SK-N-SH treated with all-trans-retinoic acid at 6 μM for 48 hours (cell line): Measurements from ENCODE around the gene C17orf107.

Source experiments
- BACH2 ChIP-seq: fragments of 250-450 bp; sonication (Bioruptor Pico); IDR thresholded peaks from 2 replicates; pipeline ENCODE4 v1.9.0; 2021; ENCODE audit warnings: mild to moderate bottlenecking, borderline replicate concordance
- ESRRG ChIP-seq: fragments of 250-450 bp; sonication (Bioruptor Pico); IDR thresholded peaks from 2 replicates; pipeline ENCODE4 v1.6.1; 2021; ENCODE audit warnings: mild to moderate bottlenecking
- GLIS3 ChIP-seq: fragments of 250-450 bp; sonication (Bioruptor Pico); IDR thresholded peaks from 2 replicates; pipeline ENCODE4 v1.5.0; 2020; ENCODE audit warnings: mild to moderate bottlenecking, moderate library complexity
- OSR1 ChIP-seq: fragments of 250-450 bp; sonication (Bioruptor Pico); IDR thresholded peaks from 2 replicates; pipeline ENCODE4 v1.8.0; 2022; ENCODE audit warnings: moderate library complexity, mild to moderate bottlenecking, inconsistent platforms
- PPARA ChIP-seq: fragments of 250-450 bp; sonication (Bioruptor Pico); IDR thresholded peaks from 2 replicates; pipeline ENCODE4 v1.5.0; 2020; ENCODE audit warnings: mild to moderate bottlenecking, borderline replicate concordance
- SNAI2 ChIP-seq: fragments of 250-450 bp; sonication (Bioruptor Pico); IDR thresholded peaks from 2 replicates; pipeline ENCODE4 v1.5.0; 2020; ENCODE audit warnings: mild to moderate bottlenecking, moderate library complexity
- ZFP3 ChIP-seq: fragments of 250-450 bp; sonication (Bioruptor Pico); IDR thresholded peaks from 2 replicates; pipeline ENCODE4 v1.5.0; 2020; ENCODE audit warnings: mild to moderate bottlenecking, moderate library complexity
- ZFP30 ChIP-seq: fragments of 450-650 bp; formaldehyde crosslinking; IDR thresholded peaks from 2 replicates; pipeline ENCODE4 v1.5.0; 2022; ENCODE audit warnings: mild to moderate bottlenecking, moderate library complexity
- ZNF8 ChIP-seq: fragments of 450-650 bp; formaldehyde crosslinking; IDR thresholded peaks from 2 replicates; pipeline ENCODE4 v1.5.0; 2020; ENCODE audit warnings: mild to moderate bottlenecking, moderate library complexity
- TF ChIP-seq, protein P1 (sequence below): fragments of 250-450 bp; sonication (Bioruptor Pico); IDR thresholded peaks from 2 replicates; pipeline ENCODE4 v1.5.1; 2020; ENCODE audit warnings: low read depth, mild to moderate bottlenecking, moderate library complexity
- TF ChIP-seq, protein P2 (sequence below): fragments of 250-450 bp; sonication (Bioruptor Pico); IDR thresholded peaks from 2 replicates; pipeline ENCODE4 v1.5.1; 2021; ENCODE audit warnings: mild to moderate bottlenecking, moderate library complexity
- TF ChIP-seq, protein P3 (sequence below): fragments of 250-450 bp; sonication (Bioruptor Pico); IDR thresholded peaks from 2 replicates; pipeline ENCODE4 v1.8.0; 2020; ENCODE audit warnings: mild to moderate bottlenecking, moderate library complexity, borderline replicate concordance

DNA sequence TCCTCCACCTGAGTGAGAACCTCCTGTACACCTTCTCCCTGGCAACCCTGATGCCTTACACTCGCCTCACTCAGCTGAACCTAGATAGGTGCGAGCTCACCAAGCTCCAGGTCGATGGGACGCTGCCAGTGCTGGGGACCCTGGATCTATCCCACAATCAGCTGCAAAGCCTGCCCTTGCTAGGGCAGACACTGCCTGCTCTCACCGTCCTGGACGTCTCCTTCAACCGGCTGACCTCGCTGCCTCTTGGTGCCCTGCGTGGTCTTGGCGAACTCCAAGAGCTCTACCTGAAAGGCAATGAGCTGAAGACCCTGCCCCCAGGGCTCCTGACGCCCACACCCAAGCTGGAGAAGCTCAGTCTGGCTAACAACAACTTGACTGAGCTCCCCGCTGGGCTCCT lies 33.4 kb downstream of the C17orf107 start:
- TF ChIP-seq, protein P1, sequence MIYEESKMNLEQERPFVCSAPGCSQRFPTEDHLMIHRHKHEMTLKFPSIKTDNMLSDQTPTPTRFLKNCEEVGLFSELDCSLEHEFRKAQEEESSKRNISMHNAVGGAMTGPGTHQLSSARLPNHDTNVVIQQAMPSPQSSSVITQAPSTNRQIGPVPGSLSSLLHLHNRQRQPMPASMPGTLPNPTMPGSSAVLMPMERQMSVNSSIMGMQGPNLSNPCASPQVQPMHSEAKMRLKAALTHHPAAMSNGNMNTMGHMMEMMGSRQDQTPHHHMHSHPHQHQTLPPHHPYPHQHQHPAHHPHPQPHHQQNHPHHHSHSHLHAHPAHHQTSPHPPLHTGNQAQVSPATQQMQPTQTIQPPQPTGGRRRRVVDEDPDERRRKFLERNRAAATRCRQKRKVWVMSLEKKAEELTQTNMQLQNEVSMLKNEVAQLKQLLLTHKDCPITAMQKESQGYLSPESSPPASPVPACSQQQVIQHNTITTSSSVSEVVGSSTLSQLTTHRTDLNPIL, result no peak
- TF ChIP-seq ZFP3 (CRISPR knock-in tag), result no peak
- TF ChIP-seq, protein P2, sequence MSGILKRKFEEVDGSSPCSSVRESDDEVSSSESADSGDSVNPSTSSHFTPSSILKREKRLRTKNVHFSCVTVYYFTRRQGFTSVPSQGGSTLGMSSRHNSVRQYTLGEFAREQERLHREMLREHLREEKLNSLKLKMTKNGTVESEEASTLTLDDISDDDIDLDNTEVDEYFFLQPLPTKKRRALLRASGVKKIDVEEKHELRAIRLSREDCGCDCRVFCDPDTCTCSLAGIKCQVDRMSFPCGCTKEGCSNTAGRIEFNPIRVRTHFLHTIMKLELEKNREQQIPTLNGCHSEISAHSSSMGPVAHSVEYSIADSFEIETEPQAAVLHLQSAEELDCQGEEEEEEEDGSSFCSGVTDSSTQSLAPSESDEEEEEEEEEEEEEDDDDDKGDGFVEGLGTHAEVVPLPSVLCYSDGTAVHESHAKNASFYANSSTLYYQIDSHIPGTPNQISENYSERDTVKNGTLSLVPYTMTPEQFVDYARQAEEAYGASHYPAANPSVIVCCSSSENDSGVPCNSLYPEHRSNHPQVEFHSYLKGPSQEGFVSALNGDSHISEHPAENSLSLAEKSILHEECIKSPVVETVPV (CRISPR knock-in tag), result no peak
- no peak for TF ChIP-seq GLIS3 (CRISPR knock-in tag)
- no peak for TF ChIP-seq BACH2 (CRISPR knock-in tag)
- no peak for TF ChIP-seq ZFP30 (CRISPR knock-in tag)
- TF ChIP-seq, protein P3, sequence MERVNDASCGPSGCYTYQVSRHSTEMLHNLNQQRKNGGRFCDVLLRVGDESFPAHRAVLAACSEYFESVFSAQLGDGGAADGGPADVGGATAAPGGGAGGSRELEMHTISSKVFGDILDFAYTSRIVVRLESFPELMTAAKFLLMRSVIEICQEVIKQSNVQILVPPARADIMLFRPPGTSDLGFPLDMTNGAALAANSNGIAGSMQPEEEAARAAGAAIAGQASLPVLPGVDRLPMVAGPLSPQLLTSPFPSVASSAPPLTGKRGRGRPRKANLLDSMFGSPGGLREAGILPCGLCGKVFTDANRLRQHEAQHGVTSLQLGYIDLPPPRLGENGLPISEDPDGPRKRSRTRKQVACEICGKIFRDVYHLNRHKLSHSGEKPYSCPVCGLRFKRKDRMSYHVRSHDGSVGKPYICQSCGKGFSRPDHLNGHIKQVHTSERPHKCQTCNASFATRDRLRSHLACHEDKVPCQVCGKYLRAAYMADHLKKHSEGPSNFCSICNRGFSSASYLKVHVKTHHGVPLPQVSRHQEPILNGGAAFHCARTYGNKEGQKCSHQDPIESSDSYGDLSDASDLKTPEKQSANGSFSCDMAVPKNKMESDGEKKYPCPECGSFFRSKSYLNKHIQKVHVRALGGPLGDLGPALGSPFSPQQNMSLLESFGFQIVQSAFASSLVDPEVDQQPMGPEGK (CRISPR knock-in tag), result no peak
- no peak for TF ChIP-seq PPARA (CRISPR knock-in tag)
- TF ChIP-seq SNAI2, result no peak
- no peak for TF ChIP-seq OSR1 (CRISPR knock-in tag)
- TF ChIP-seq ESRRG, result no peak
- TF ChIP-seq ZNF8 (CRISPR knock-in tag), result no peak
